ENCODE results near the gene SSUH2.
"Not testable (repeated sequence)": the region's sequence is repeated elsewhere in the genome, so short reads cannot be mapped to it uniquely, and the experiment has no call there.

SSUH2 gene

DNA sequence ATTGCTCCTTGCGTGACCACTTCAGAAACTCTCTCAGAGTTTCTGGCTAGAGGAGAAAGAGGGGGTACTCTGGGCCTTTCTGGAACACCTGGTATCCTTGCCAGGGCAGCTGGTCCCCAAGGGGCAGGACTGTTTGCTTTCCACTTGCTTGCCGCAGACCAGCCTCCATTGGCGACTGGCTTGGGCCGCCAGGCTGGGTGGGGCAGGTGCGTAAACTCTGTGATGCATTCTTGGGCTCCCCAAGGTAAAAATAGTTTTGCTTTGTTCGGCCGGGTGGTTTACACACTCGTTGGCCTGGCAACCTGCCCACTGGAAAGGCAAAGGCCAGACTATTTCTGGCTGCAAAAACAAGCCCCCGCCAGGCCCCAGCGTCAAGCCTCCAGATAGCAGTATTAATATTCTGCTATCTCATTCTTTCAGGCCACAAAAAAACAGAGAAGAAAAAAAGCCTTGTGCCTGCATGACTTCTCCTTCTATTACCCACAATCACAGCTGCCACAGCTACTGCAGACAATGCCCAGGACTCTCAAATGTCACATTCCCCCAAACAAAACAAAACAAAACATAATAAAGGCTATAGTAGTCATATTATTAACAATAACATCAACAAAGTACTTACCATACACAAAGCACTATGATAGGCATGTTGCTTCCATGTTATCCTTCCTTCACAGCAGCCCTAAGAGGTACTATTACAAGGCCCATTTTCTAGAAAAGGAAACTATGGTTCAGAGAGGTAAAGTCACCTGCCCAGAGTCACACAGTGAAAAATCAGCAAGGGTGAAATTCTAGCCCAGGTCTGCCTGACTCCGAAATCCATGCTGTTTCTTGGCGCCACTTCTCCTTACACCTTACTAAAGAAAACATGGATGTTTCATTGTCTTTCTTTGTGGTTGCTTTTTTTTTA is 14.0 kb upstream of the SSUH2 start:
- DNase-seq, result no peak

DNA sequence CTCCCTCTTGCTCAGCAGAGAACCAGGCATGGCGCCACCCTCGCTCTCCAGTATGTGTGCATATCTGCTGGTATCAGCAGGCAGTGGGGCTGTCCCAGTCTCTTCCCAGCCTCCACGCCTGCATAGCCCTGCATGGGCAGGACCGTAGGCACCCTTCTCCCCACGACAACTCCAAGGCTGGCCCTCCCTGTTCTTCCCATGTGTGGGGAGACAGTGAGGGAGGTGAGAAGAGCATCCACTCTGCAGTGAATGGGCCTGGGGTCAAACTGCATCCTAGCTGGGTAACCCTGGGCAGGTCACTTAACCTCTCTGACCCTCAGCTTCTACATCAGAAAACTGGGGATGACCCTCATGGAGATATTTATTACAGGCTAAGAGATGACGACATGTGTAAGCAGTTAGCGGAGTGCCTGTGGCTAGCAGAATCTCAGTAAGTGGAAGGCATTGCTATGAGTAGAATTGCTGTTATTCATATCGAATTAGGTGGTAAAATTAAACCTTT is 13.3 kb upstream of the SSUH2 start:
- DNase-seq, result no peak

- DNase-seq, result no peak
These were observed 11.6 kb upstream of the SSUH2 start for GRCh38 chr3:8656240-8656639.

GRCh38 chr3:8655387-8655835 is 10.8 kb upstream of the SSUH2 start:
- no peak for DNase-seq

DNA sequence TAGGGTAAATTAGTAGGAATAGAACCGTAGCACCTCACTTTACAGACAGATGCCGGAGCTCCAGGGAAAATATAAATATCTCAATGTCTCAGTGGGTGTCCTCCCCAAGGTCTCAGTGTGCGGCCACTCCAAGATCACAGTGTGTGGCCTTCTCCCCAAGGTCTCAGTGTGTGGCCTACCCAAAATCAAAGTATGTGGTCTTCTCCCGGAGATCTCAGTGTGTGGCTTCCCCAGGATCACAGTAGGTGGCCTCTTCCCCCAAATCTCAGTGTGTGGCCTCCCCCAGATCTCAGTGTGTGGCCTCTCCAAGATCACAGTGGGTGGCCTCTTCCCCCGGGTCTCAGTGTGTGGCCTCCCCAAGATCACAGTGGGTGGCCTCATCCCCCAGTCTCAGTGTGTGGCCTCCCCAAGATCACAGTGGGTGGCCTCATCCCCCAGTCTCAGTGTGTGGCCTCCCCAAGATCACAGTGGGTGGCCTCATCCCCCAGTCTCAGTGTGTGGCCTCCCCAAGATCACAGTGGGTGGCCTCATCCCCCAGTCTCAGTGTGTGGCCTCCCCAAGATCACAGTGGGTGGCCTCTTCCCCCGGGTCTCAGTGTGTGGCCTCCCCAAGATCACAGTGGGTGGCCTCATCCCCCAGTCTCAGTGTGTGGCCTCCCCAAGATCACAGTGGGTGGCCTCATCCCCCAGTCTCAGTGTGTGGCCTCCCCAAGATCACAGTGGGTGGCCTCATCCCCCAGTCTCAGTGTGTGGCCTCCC is 10.2 kb upstream of the SSUH2 start:
- not testable (repeated sequence) for DNase-seq

DNA sequence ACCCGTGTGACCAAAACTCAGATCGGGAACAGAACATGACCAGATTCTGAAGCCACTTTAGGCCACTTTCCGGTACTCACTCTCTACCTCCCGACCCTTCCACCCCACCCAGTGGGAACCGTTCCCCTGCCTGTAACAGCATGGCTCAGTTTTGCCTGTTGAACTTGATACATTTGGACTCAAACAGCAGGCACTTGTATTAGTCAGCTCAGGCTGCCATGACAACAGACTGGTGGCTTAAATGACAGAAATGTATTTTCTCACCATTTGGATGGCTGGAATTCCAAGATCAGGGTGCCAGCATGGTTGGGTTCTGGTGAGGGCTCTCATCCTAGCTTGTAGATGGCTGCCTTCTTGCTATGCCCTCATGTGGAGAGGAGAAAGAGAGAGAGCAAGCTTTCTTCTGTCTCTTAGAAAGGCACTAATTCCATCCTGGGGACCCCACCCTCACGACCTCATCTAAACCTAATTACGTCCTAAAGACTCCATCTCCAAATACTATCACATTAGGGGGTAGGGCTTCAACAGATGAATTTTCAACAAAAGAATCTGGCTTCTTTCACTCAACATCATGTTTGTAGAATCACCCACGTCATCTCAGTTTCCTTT is 9.3 kb upstream of the SSUH2 start:
- no peak for DNase-seq

DNA sequence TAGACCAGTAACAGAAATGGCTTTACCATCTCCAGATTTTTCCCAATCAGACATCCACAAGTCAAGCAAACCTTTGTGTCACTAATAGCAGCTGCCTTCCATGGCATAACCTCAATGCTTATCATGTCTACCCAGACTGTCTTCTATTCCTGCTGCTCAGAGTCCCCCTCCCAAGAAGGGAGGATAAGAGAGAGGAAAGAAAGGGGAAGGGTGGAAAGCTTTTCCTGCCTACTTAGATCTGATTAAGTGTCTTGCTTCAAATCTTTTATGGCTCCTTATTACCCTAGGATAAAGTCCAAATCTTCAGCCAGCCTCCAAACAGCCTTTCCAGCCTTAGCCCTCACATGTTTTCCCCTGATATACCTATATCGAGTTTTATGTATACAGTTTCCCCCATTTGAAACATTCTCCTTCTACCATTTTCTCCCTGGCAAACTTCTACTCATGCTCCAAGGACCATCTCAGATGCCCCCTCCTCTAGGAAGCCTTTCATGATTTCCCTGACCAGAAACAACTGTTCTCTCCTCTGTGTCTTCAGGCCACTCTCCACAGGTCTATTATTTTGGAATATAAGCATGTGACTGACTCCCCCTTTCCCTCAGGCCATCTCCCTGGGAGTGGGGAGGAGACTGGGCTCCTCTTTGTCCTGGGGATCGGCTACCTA is 7.9 kb upstream of the SSUH2 start:
- no peak for DNase-seq

GRCh38 chr3:8651418-8652323 is 7.1 kb upstream of the SSUH2 start:
- no peak for DNase-seq

- no peak for DNase-seq
These were observed 6.2 kb upstream of the SSUH2 start for GRCh38 chr3:8650583-8651416.

- DNase-seq, result no peak
These were observed 5.2 kb upstream of the SSUH2 start for GRCh38 chr3:8649757-8650156.

DNA sequence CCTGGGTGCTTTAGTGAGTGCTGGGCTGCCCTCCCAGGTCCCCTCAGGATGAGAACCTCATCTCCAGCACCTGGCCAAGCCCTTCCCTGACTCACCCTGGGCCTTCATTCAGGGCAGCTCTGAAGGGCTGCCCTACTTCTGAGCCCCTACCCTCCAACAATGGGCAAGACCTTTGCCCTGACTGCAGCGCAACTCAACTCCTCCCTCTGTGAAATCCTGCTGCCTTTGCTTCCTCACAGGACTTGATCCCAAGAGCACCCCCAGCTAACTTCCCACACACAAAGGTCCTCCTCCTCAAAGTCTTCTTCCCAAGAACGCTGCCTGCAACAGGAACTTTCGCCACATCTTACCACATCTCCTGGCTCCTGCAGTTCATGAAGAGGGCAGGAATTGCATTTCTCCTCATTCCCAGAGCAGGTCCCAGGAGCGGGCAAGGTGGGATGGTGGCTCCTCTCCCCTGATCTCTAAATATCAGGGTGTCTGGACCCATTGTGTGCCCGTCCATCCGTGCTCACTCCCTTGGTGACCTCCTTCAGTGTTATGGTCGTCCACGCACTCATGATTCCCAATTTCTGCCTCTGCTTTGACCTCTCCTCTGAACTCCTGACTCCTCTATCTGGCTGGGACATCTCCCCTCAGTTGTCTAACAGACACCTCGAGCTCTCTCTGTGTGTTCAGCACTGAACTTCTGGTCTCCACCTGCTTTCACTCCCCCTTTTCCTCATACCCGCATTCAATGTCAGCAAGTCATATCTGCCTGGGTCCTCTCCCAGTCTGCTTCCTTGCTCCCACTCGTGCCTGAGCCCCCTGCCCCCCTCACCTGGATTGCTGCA is 4.5 kb upstream of the SSUH2 start:
- DNase-seq, result no peak

GRCh38 chr3:8647137-8647985 is 2.8 kb upstream of the SSUH2 start:
- no peak for DNase-seq

GRCh38 chr3:8646313-8646938 is 1.8 kb upstream of the SSUH2 start:
- DNase-seq, result no peak

GRCh38 chr3:8645712-8646111 is 1.1 kb upstream of the SSUH2 start:
- DNase-seq, result no peak

- no peak for DNase-seq
These were observed 769 bp downstream of the SSUH2 start for GRCh38 chr3:8643693-8644365.

DNA sequence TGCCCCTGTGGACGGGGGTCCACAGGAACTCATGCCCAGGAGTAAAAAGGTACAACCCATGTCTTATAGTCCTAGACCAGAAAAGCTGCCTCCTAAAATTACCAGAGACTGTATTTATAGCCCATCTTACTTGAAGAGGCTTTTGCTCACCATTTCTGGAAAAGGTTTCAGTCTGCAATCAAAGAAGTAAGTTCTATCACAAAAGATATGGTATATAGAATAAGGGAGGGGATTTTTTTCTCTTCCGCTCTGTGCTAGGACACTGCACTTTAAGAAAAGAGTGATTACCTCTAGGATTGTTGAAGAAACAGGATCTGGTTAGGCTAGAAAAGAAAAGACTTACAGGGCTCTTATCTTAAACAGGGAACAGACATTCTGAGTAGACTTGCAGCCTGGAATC is 2.6 kb downstream of the SSUH2 start:
- DNase-seq, result no peak

DNA sequence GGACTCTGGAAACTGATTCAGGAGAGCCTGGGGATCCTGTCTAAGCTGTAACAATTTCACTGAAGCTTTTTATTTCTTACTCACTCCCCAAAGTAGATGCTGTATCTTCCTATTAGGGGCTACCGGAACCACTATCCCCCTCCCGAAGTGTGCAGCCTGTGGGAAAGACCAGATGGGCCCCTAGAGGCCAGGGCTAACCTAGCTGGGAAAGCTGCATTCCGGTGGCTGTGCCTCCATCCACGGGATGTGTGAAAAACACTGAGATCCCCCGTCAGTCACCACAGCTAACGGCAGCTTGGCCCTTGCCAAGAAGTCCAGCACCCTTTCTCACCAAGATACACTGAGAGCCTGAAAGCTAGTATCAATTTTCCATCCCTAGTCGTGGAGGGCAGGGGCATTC is 3.1 kb downstream of the SSUH2 start:
- no peak for DNase-seq

- no peak for DNase-seq
These were observed 4.4 kb downstream of the SSUH2 start for GRCh38 chr3:8640223-8640622.
